GM18502 (cell line): ENCODE measurements around the gene DCAF8.
A peak's percentile ranks its signal among the peaks of the same experiment; 100 is the strongest.

Experiments
- ATAC-seq: cut with Tn5 transposase; IDR thresholded peaks from one replicate; pipeline ENCODE4 v1.9.1; 2021; ENCODE audit warnings: mild to moderate bottlenecking; ENCODE audit not compliant: unreplicated experiment, poor library complexity

DCAF8 gene

DNA sequence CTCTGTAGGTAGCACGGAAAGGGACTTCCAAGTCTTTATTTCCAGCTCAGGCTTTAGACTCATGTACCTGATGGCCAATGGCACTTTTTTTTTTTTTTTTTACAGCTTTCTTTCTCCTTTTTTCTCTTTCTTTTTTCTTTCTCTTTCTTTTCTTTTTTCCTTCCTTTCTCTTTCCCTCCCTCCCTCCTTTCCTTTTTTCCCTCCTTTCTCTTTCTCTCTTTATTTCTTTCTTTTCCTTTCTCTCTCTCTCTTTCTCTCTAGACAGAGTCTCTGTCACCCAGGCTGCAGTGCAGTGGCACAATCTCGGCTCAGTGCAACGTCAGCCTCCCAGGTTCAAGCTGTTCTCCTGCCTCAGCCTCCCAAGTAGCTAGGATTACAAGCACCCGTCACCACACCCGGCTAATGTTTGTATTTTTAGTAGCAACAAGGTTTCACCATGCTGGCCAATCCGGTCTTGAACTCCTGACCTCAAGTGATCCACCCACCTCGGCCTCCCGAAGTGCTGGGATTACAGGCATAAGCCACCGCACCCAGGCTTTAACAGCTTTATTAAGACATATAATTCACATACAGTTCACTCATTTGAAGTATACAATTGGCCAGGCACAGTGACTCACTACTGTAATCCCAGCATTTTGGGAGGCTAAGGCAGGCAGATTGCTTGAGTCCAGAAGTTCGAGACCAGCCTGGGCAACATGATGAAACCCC, 5.1 kb upstream of the DCAF8 start:
- no peak for ATAC-seq

DNA sequence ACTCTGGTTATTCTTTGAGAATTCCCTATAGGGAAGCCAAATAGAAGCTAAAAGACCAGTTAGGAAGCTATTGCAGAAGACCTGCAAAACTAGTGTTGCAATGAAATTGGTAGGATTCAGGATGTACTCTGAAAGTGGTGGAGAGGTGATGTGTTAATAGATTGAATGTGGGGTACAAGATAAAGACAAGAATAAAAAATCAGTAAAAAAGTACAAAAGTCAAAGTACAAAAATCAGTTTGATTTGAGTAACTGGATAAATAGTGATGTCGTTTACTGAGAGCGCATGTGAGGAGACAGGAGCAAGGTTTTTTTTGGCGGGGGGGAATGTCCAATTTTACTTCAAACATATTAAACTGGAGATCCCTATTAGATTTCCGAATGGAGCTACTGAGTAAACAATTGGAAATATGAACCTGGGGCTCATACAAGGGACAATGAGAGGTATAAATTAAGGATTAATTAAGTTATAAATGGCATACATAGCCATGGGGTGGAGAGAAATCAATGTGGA, 2.5 kb upstream of the DCAF8 start:
- ATAC-seq, result no peak

GRCh38 chr1:160261556-160261892, 825 bp downstream of the DCAF8 start:
- peak; percentile 39 for ATAC-seq

DNA sequence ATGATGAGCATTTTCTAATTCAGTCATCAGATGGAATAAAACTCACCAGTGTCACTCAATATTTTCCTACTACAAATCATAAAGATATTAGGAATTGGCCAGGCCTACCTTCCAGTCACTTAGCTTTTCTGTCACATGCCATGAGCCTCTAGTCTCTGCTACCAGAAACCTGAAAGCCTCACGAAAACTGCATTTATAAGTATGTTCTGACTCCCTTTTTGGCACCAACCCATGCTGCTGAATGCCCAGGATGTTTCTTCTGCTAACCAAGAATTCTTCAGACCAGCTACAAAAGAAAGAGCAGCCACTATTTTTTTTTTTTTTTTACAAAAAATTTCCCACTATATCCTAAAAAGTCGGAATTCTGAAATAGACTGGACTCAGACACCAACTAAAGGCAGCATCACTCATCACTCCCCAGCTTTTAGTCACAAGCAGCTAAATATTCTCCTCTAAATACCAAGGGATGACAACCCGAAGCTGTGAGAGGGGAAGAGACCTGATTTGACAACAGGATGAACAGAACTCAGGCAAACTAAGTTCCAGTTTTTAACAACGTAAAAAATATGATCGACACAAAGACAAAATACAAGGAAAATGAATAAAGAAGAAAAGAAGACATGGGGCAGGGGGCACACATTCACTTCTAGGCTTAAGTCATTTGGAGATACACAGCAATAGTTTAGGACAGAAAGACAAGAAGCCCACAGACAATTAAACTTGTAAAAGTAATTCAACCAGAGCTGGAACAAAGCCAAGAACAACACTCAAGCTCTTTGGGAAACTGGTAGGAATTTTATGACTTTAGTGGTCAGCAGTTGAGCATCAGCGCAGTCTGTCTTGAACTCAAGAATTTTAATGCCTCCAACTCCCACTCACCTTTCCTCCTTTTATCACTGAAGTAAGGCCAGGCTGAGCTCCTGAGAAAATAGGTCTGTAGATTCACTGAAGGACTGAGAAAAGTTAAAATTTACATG, 1.7 kb downstream of the DCAF8 start:
- ATAC-seq, result no peak

GRCh38 chr1:160258177-160258798, 4.1 kb downstream of the DCAF8 start:
- ATAC-seq, result no peak

- no peak for ATAC-seq
Observed at GRCh38 chr1:160257411-160258015, 4.8 kb downstream of the DCAF8 start.

DNA sequence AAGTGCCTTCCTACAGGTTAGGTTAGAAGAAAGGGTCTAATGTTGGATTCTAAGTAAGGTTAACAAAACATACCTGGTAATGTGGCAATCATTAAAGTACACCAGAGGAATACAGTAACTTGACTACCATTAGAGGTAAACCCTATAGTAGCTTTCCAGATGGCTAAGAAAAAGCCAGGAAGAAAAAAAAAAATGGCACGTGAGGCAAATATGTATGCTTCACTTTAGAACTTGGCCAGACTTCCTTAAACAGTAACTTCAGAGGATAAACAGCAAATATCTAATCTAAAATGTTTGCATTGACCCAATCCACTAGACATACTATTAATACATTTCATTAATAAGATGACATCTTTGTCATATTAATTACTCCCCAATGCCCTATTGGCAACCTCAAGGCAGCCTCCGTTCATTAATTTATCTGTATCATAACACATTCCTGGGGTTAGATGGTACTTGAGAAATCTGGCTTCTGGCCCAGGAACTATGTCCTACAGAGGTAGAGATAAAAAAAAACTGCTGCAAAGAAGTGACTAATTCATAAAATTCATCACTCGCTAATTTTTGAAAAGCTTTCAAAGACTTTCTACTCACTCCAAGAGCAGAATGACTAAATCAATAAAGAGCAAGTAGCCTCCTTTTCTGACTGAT, 5.8 kb downstream of the DCAF8 start:
- ATAC-seq, result no peak

DNA sequence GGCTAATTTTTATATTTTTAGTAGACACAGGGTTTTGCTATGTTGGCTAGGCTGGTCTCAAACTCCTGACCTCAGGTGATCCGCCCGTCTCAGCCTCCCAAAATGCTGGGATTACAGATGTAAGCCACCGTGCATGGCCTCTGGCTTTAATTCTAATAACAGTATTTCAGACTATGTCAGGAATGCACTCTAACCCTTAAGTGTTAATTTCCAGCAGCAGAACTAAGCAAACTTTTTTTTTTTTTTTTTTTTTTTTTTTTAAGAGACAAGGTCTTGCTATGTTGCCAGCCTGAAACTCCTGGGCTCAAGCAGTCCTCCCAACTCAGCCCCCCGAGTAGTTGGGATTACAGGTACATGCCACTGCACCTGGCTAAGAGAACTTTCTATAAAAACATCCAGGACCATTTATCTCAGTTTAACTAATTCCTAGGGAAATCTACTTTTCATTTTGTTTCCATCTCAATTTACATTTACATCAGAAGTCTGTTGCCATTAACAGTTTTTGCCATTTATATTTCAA, 6.5 kb downstream of the DCAF8 start:
- no peak for ATAC-seq

GRCh38 chr1:160251687-160252526, 10.4 kb downstream of the DCAF8 start:
- peak; percentile 62 for ATAC-seq

- no peak for ATAC-seq
Observed at GRCh38 chr1:160251011-160251410, 11.3 kb downstream of the DCAF8 start.

GRCh38 chr1:160247053-160247452, 15.3 kb downstream of the DCAF8 start:
- no peak for ATAC-seq

DNA sequence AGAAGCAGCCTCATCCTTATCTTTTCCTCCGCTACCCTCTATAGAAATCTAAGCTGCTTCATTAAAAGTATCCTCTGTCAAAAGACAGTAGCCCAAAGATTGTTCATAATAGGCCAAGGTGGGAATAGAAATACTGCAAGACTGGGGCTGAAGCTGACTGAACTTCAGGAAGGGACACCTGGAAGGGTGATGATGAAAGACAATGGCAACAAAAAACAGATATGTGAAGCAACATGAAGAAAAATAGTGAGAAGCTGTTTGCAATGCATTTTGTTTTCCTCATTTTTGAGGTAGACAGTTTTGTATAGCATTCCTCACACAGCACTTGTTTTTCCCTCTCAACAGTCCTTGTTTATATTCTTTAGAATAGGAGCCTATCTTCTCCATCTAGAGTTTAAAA, 16.9 kb downstream of the DCAF8 start:
- no peak for ATAC-seq

GRCh38 chr1:160244209-160244608, 18.1 kb downstream of the DCAF8 start:
- no peak for ATAC-seq

DNA sequence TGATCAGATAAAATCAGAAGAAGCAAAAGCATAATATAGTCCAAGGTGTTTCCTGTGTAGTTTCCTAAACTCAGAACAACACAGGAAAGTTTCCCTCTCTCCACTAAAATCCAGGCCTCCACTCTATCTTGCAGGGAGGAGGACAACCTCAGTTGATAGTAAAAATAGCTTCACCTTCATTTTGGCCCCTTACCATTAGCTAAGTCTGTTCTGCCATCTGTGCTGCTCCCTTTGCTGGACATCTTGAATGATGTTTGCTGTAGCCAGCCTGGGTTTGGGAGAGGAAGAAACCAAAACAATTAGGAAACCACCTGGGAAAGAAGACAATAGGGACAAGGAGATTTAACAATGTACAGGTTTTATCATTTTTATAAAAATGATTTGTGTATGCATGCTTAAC, 18.6 kb downstream of the DCAF8 start:
- ATAC-seq, result no peak

- no peak for ATAC-seq
Observed at GRCh38 chr1:160239582-160240299, 22.6 kb downstream of the DCAF8 start.

DNA sequence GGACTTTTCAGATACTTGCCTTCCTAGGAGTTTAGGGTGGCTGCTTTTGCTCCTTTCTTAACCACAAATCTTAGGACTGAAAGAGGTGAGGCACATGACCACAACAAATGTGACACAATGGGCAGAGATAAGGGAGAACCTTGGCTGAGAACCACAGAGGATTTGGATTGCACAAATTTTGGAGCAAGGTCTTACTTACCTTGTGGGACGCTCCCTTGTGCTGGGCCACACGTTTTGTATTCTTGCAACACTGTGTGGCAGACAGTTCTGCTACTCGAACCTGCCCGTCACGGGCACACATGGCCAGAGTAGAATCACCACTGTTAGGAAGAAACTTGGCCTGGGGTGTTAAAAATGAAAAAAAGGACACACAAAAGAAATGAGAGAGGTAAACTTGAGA, 23.9 kb downstream of the DCAF8 start:
- ATAC-seq, result no peak

DNA sequence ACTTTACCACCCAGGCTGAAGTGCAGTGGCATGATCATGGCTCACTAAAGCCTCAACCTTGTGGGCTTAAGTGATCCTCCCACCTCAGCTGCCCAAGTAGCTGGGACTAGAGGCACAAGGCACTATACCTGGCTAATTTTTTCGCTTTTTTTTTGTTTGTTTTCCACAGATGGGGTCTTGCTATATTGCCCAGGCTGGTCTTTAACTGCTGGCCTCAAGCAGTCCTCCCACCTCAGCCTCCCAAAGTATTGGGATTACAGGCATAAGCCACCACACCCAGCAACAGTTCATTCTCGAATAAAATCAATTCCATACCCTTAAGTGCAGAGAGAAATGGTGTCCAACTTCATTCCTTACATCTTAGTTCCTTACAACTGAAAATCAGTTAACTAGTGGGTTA, 24.8 kb downstream of the DCAF8 start:
- no peak for ATAC-seq

DNA sequence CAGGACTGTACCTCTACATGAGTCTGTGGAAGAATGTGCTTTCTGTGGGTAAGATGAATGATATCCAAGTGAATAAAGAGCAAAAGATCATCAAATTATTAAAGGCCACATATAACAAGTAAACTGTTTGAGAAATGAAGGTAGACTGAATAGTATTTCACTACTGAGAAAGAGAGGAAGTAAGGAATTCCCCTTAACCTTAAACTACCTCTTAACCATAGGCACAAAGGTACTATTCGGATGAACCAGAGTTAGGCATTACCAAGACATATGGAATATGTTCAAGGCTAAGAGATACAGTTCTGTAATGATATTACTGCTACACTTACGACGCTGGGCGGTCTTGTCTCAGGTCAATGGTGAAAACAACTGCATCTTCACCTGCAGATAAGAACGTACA, 25.5 kb downstream of the DCAF8 start:
- ATAC-seq, result no peak
